D721Med (cell line): ENCODE data around the gene HBE1.

Experiments used
- DNase-seq: peaks from one replicate; pipeline ENCODE4 v3.0.0; 2011; ENCODE audit warnings: low spot score; ENCODE audit not compliant: insufficient read length
- FAIRE-seq: peaks from 2 replicates; lab custom pipeline; 2011; peaks lifted over from hg19 to GRCh38; lab: Jason Lieb, UNC
- TF ChIP-seq, protein P1 (sequence below): IDR thresholded peaks from 2 replicates; pipeline ENCODE4 v1.5.1; 2012; ENCODE audit warnings: mild to moderate bottlenecking, control low read depth; ENCODE audit not compliant: insufficient read depth; ENCODE audit errors: missing control alignments

Gene HBE1

DNA sequence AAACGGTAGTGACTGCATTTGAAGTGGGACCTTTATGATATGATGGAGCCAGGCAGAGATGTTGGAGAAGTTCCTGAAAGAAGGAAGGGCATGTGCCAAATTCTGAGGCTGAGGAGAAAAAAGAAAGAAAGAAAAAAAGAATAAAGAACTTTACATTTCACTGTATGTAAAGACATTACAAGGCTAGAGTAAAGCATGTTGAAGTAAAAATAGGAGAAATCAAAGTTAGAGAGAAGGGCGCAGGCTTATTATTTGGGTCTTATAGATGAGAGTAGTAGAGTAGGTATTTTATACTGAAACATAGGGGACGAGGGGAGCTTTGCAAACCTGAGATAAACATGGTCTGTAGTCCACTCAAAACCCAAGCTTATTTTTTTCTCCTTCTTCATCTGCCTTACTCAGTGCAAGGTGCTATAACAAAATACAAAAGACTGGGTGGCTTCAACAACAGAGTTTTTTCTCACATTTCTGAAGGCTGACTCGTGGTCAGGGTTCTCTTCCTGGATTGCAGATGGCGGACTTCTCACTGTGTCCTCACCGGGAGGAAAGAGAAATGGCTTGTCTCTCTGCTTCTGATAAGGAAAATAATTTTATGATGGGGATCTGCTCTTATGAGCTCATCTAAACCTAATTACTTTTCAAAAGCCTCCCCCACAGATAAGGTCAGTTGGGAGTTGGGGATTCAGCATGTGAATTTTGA is 22.8 kb downstream of the HBE1 start:
- no peak for DNase-seq
- TF ChIP-seq, protein P1, sequence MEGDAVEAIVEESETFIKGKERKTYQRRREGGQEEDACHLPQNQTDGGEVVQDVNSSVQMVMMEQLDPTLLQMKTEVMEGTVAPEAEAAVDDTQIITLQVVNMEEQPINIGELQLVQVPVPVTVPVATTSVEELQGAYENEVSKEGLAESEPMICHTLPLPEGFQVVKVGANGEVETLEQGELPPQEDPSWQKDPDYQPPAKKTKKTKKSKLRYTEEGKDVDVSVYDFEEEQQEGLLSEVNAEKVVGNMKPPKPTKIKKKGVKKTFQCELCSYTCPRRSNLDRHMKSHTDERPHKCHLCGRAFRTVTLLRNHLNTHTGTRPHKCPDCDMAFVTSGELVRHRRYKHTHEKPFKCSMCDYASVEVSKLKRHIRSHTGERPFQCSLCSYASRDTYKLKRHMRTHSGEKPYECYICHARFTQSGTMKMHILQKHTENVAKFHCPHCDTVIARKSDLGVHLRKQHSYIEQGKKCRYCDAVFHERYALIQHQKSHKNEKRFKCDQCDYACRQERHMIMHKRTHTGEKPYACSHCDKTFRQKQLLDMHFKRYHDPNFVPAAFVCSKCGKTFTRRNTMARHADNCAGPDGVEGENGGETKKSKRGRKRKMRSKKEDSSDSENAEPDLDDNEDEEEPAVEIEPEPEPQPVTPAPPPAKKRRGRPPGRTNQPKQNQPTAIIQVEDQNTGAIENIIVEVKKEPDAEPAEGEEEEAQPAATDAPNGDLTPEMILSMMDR, result no peak
- no peak for FAIRE-seq

DNA sequence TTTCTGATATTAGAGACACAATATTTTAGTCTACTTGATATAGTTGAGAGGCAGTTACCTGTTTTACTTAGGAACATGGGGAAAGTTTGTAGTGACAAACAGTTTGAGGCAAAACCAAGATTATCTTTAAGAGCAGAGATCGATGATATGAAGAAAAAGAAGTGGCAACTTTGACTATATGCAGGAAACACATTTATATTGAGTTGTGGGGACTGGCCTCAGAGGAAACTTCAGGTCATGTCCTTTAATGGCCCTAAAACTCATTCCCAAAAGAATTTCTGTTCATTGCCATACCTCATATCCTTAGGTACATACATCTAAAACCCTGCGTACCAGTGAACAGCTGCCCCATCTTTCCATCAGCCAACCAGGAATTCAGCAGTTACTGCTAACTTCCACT is 24.6 kb downstream of the HBE1 start:
- TF ChIP-seq, protein P1, result no peak
- FAIRE-seq, result no peak
- no peak for DNase-seq

DNA sequence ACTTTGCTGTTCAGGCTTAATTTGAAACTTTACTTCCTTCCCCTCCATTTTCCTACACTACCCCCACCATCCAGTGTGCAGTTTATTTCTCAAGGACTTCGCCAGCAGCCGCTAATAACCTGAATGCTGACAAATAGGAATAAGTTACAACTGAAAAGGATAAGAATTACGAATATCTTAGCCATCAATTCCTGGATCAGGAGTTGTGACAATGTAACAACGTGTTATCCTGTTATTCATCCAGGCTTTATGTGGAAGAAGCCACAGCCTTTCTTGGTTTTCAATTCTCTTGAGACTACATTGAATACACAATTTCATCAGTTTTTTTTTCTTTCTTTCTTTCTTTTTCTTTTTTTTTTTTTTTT is 25.9 kb downstream of the HBE1 start:
- FAIRE-seq, result no peak
- no peak for DNase-seq
- TF ChIP-seq, protein P1, result no peak

DNA sequence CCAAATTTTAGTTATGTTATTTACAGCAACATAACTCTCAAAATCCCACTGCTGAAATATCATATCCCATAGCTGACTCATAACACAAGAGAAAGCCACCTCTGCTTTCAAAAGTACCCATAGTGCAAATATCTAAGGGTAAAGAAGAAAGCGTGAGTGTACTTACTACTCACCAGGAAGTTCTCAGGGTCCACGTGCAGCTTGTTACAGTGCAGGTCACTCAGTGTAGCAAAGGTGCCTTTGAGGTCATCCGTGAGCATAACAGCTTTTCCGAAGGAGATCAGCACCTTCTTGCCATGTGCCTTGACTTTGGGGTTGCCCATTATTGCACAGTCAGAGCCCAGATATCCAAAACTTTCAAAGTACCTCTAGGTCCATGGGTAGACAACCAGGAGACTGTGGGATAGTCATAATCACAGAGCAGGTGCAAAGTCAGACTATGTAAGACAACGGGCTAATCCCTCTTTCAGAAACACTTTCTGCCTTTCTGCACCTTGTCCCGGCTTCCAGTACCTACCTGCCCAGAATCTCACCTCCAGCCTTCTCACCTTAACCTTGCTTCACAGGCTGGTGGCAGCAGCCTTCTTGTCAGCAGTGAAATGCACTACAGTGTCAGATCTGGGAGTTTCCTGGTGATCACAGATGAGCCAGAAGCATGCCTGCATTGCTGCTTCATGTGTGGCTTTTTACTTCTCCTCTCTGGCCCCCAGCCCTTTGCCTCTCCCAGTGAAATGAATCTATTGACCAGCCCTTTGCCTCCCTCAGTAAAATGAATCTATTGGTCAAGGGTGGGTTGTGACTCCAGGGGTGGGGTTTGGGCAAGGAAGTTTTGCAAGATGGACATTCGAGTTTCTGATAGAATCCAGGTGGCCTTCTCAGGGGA is 26.6 kb downstream of the HBE1 start:
- no peak for FAIRE-seq
- TF ChIP-seq, protein P1, result no peak
- DNase-seq, result no peak

DNA sequence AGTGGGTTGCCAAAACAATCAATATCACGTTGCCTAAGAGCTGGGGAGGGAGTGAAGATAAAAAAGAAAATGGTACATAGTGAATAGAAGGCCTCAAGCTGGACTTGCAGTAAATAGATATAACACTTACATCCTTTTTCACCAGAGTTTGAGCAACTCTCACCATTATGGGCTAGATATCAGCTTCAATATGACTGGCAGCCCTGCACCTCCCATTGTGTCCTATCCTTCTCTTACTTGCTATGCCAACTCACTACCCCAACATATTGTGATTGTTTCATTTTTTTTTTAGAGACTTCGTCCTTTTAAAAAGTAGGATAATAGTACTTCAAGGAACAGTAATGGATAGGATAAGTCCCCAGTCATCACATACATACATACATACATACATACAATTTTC is 27.5 kb downstream of the HBE1 start:
- DNase-seq (no peak), FAIRE-seq (no peak)
- TF ChIP-seq, protein P1, result no peak

DNA sequence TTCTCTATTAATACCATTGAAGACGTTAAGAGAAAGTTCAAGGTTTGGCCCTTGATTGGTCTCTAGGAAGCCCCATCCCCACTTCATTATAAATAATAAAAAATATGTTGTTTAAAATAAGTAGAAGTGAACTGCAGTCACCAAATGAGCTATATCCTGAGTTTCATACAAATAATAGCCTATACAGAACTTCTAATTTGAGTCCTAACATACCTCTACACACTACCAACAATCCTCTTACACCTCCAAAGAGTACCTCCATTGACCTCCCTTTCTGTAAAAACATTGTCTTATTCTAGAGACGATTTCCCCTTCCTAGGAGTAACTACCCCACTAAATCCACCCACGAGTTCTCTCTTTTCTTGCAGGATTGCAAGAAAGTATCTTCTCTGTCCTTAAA is 28.3 kb downstream of the HBE1 start:
- FAIRE-seq (no peak), DNase-seq (no peak)
- TF ChIP-seq, protein P1, result no peak

DNA sequence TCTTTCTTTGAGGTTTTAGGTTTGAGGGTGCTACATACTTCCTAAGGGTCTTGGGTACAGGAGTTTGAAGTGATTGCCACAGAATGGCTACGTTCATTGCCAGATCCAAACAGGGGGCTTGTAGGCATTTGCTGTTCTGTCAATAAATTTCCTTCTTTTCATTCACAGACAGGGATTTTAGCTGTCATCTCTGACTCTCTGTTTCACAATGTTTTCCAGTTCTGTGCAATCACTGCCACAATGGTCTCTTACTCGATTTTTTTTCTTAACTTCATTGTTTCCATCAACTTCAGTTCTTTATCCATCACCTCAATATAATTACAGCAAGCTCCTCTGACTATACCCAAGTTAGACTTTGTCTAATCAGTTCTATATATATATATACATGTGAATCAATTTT is 29.3 kb downstream of the HBE1 start:
- FAIRE-seq (no peak), DNase-seq (no peak)
- TF ChIP-seq, protein P1, result no peak
